GM18505 (cell line): ENCODE data around the gene KRT16.
"Not testable (repeated sequence)": the region's sequence is repeated elsewhere in the genome, so short reads cannot be mapped to it uniquely, and the experiment has no call there.

Experiments
- ATAC-seq: cut with Tn5 transposase; IDR thresholded peaks from one replicate; pipeline ENCODE4 v1.9.1; 2021; ENCODE audit not compliant: unreplicated experiment
- POLR2A ChIP-seq: IDR thresholded peaks from 4 replicates; pipeline ENCODE4 v1.6.1; 2011; ENCODE audit warnings: borderline replicate concordance; ENCODE audit not compliant: insufficient read depth, insufficient read length; ENCODE audit errors: extremely low read depth

KRT16 gene

GRCh38 chr17:41638194-41638593, 25.6 kb upstream of the KRT16 start:
- no peak for ATAC-seq
- TF ChIP-seq POLR2A, result no peak

- ATAC-seq, result no peak
- TF ChIP-seq POLR2A, result no peak
Measured at GRCh38 chr17:41636652-41637051, 24.1 kb upstream of the KRT16 start.

GRCh38 chr17:41635121-41636097, 22.8 kb upstream of the KRT16 start:
- ATAC-seq, result no peak
- TF ChIP-seq POLR2A, result no peak

GRCh38 chr17:41634639-41635038, 22.1 kb upstream of the KRT16 start:
- no peak for ATAC-seq

GRCh38 chr17:41633556-41634199, 21.1 kb upstream of the KRT16 start:
- no peak for ATAC-seq
- no peak for TF ChIP-seq POLR2A

More at GRCh38 chr17:41634639-41635038, 22.1 kb upstream of the KRT16 start:
- TF ChIP-seq POLR2A, result no peak

GRCh38 chr17:41632482-41633105, 20.0 kb upstream of the KRT16 start:
- no peak for ATAC-seq
- TF ChIP-seq POLR2A, result no peak

GRCh38 chr17:41631898-41632285, 19.3 kb upstream of the KRT16 start:
- ATAC-seq, result no peak
- no peak for TF ChIP-seq POLR2A

- ATAC-seq, result no peak
- no peak for TF ChIP-seq POLR2A
Measured at GRCh38 chr17:41631025-41631897, 18.7 kb upstream of the KRT16 start.

GRCh38 chr17:41629826-41630670, 17.5 kb upstream of the KRT16 start:
- no peak for TF ChIP-seq POLR2A
- ATAC-seq, result no peak

- ATAC-seq, result no peak
- no peak for TF ChIP-seq POLR2A
Measured at GRCh38 chr17:41629316-41629715, 16.7 kb upstream of the KRT16 start.

- ATAC-seq, result not testable (repeated sequence)
Measured at GRCh38 chr17:41628621-41629255, 16.2 kb upstream of the KRT16 start.

- ATAC-seq, result not testable (repeated sequence)
Measured at GRCh38 chr17:41628073-41628370, 15.5 kb upstream of the KRT16 start.
